ENCODE data around the gene CDH1. TPM values are rescaled to one million over a fixed set of nuclear protein-coding genes. Genes with fewer than 3 reads are reported as not detected.

CDH1 gene
- total and polyA plus RNA-seq, 4 experiments from 2014 or later, result 0.17 to 0.55 (median 0.20) TPM; not detected in 1

DNA sequence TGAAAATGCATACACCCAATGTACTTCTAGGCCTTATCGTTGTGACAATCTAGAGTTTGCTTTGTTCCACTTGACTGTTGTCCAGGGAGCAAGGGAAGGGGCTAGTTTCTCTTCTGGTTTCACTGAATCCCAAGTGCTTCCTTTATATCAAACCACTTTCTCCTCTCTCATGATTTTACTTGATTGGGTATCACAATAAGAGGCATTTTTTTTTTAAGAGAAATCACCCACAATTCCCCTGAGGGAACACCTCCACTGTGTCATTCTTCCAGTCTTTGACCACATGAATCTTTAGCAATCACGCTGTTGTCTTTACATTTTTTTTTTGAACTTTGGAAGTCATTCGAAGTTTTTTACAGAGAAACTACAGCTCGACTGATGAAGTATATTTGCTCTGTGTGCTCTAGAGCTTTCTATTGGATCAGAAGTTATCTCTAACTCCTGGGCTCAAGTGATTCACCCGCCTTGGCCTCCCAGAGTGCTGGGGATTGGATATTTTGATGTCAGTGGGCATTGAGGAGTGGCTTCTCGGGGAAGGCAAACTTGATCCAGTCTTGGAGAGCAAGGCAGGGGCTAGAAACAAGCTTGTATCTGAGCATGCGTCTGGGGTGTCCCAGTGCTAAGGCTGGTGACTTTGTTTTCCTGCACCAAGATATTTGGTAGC, 3.0 kb downstream of the CDH1 start:
- ChIA-PET CTCF (ENCODE audit: partially characterized antibody) (no interaction called here), POLR2A (ENCODE audit: partially characterized antibody) (no interaction called here)
- Mint-ChIP-seq H3K9me3 (peaks cover 0 to 3% (median 0%) of the 10 kb centered on the region in 8 donors), H3K27ac (no peak overlapping the region), H3K27me3 (peaks cover 21 to 25% of the 10 kb centered on the region in 2 donors), H3K4me1 (peaks cover 4 to 10% (median 6%) of the 10 kb centered on the region in 4 donors), H3K4me3 (no peak overlapping the region), H3K36me3 (no peaks in the 10 kb centered on the region)
- Histone ChIP-seq H3K27me3 (ENCODE audit: insufficient read depth, low read length) (peaks cover 4% of the 10 kb centered on the region), H3K4me1 (ENCODE audit: insufficient read depth, low read length) (no peaks in the 10 kb centered on the region), H3K9me3 (ENCODE audit: control insufficient read depth in 1 of 2, low read length in 2 of 2) (no peaks in the 10 kb centered on the region), H3K4me3 (ENCODE audit: low read length in 2 of 2) (no peak overlapping the region), H3K27ac (ENCODE audit: low read depth, low read length) (no peak overlapping the region), H3K36me3 (ENCODE audit: insufficient read depth, low read length) (no peaks in the 10 kb centered on the region)
- DNase-seq, result no peak
- intact Hi-C loops (cut with micrococcal nuclease), result no loop called here

DNA sequence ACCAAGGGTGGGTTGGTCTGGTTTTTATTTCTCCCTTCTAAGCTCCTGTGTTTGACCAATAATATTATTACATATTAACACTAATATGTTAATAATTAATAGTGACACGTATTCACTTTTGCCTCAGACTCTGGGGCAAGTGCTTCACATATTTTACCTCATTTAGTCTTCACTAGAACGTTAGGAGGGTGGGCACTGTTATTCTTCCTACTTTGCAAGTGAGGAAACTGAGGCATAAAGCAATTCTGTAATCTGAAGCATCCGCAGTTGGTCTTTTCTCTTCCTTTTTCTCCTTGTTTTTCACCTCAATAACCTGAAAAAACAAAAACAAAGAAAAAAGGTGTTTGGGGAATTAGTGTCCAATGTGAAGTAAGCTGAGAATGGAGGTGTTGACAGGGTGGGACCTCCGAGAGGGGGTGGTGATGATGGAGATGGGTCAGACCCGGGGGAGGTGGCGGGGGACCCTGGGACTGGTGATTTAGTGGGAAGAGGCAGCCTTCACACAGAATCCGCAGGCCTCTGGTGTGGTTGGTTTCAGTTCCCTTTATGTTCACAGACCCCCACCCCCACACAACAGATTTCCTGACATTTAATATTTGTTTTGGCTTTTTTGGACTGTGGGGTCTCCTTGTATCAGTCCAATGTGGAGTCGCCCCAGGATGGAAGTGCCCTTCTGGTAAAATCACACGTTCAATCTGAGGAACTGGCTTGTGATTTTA, 3.7 kb downstream of the CDH1 start:
- CTCF ChIA-PET (ENCODE audit: partially characterized antibody), result no interaction called here

GRCh38 chr16:68743664-68744063, 6.6 kb downstream of the CDH1 start:
- no peaks in the 10 kb centered on the region for H3K9me3 ChIP-seq (ENCODE audit: control insufficient read depth in 1 of 2, low read length in 2 of 2)
- no peak overlapping the region for H3K4me3 ChIP-seq (ENCODE audit: low read length in 2 of 2)
- Mint-ChIP-seq H3K9me3 (peaks cover 0 to 1% (median 0%) of the 10 kb centered on the region in 8 donors), H3K27me3 (peaks cover 4 to 9% of the 10 kb centered on the region in 2 donors), H3K27ac (no peak overlapping the region), H3K4me3 (no peak overlapping the region), H3K4me1 (no peaks in the 10 kb centered on the region), H3K36me3 (no peaks in the 10 kb centered on the region)
- no peaks in the 10 kb centered on the region for H3K4me1 ChIP-seq (ENCODE audit: insufficient read depth, low read length)
- ChIA-PET POLR2A (ENCODE audit: partially characterized antibody) (no interaction called here), CTCF (ENCODE audit: partially characterized antibody) (interaction anchor here (1.8 kb wide), 1 partner anchor 9 kb away, joined by 4 read pairs; no protein-coding TSS in a partner anchor)
- H3K27ac ChIP-seq (ENCODE audit: low read depth, low read length), result no peak overlapping the region
- H3K27me3 ChIP-seq (ENCODE audit: insufficient read depth, low read length), result no peaks in the 10 kb centered on the region
- no peak for DNase-seq
- intact Hi-C loops (cut with micrococcal nuclease), result no loop called here
- no peaks in the 10 kb centered on the region for H3K36me3 ChIP-seq (ENCODE audit: insufficient read depth, low read length)

More for the DNA sequence above, 3.7 kb downstream of the CDH1 start:
- no peak overlapping the region for H3K27ac ChIP-seq (ENCODE audit: low read depth, low read length)
- no peaks in the 10 kb centered on the region for H3K36me3 ChIP-seq (ENCODE audit: insufficient read depth, low read length)
- POLR2A ChIA-PET (ENCODE audit: partially characterized antibody), result no interaction called here
- Mint-ChIP-seq H3K27ac (peak overlapping the region in 1 of 7 donors; percentile 18), H3K27me3 (peaks cover 20 to 24% of the 10 kb centered on the region in 2 donors), H3K36me3 (no peaks in the 10 kb centered on the region), H3K4me1 (peaks cover 4 to 10% (median 6%) of the 10 kb centered on the region in 4 donors), H3K4me3 (no peak overlapping the region), H3K9me3 (peaks cover 0 to 1% (median 0%) of the 10 kb centered on the region in 8 donors)
- no peak overlapping the region for H3K4me3 ChIP-seq (ENCODE audit: low read length in 2 of 2)
- H3K4me1 ChIP-seq (ENCODE audit: insufficient read depth, low read length), result no peaks in the 10 kb centered on the region
- peaks cover 4% of the 10 kb centered on the region for H3K27me3 ChIP-seq (ENCODE audit: insufficient read depth, low read length)
- no peaks in the 10 kb centered on the region for H3K9me3 ChIP-seq (ENCODE audit: control insufficient read depth in 1 of 2, low read length in 2 of 2)
- DNase-seq, result no peak
- intact Hi-C loops (cut with micrococcal nuclease), result no loop called here

- CTCF ChIA-PET (ENCODE audit: partially characterized antibody), result no interaction called here
- POLR2A ChIA-PET (ENCODE audit: partially characterized antibody), result no interaction called here
- H3K4me1 ChIP-seq (ENCODE audit: insufficient read depth, low read length), result no peaks in the 10 kb centered on the region
- no peak overlapping the region for H3K27ac ChIP-seq (ENCODE audit: low read depth, low read length)
- Mint-ChIP-seq H3K27ac (no peak overlapping the region), H3K4me3 (no peak overlapping the region), H3K4me1 (no peaks in the 10 kb centered on the region), H3K9me3 (peaks cover 0 to 1% (median 0%) of the 10 kb centered on the region in 8 donors), H3K36me3 (no peaks in the 10 kb centered on the region), H3K27me3 (peaks cover 4 to 9% of the 10 kb centered on the region in 2 donors)
- H3K4me3 ChIP-seq (ENCODE audit: low read length in 2 of 2), result no peak overlapping the region
- intact Hi-C loops (cut with micrococcal nuclease), result no loop called here
- H3K27me3 ChIP-seq (ENCODE audit: insufficient read depth, low read length), result no peaks in the 10 kb centered on the region
- H3K9me3 ChIP-seq (ENCODE audit: control insufficient read depth in 1 of 2, low read length in 2 of 2), result no peaks in the 10 kb centered on the region
- no peaks in the 10 kb centered on the region for H3K36me3 ChIP-seq (ENCODE audit: insufficient read depth, low read length)
- no peak for DNase-seq
Observed at GRCh38 chr16:68744744-68745280, 7.7 kb downstream of the CDH1 start.

GRCh38 chr16:68746951-68747350, 9.9 kb downstream of the CDH1 start:
- Mint-ChIP-seq H3K9me3 (peaks cover 0 to 1% (median 0%) of the 10 kb centered on the region in 8 donors), H3K27me3 (peaks cover 2 to 3% of the 10 kb centered on the region in 2 donors), H3K27ac (no peak overlapping the region), H3K36me3 (no peaks in the 10 kb centered on the region), H3K4me3 (no peak overlapping the region), H3K4me1 (no peaks in the 10 kb centered on the region)
- no peak overlapping the region for H3K27ac ChIP-seq (ENCODE audit: low read depth, low read length)
- H3K4me3 ChIP-seq (ENCODE audit: low read length in 2 of 2), result no peak overlapping the region
- POLR2A ChIA-PET (ENCODE audit: partially characterized antibody), result no interaction called here
- intact Hi-C loops (cut with micrococcal nuclease), result no loop called here
- H3K27me3 ChIP-seq (ENCODE audit: insufficient read depth, low read length), result no peaks in the 10 kb centered on the region
- H3K4me1 ChIP-seq (ENCODE audit: insufficient read depth, low read length), result no peaks in the 10 kb centered on the region
- H3K36me3 ChIP-seq (ENCODE audit: insufficient read depth, low read length), result no peaks in the 10 kb centered on the region
- CTCF ChIA-PET (ENCODE audit: partially characterized antibody), result no interaction called here
- H3K9me3 ChIP-seq (ENCODE audit: control insufficient read depth in 1 of 2, low read length in 2 of 2), result no peaks in the 10 kb centered on the region
- no peak for DNase-seq

GRCh38 chr16:68749432-68749831, 12.3 kb downstream of the CDH1 start:
- peaks cover 4% of the 10 kb centered on the region for H3K4me1 ChIP-seq (ENCODE audit: insufficient read depth, low read length)
- Mint-ChIP-seq H3K27me3 (peaks cover 2% of the 10 kb centered on the region in 2 donors), H3K4me1 (peaks cover 2 to 8% (median 5%) of the 10 kb centered on the region in 4 donors), H3K9me3 (peaks cover 0 to 1% (median 0%) of the 10 kb centered on the region in 8 donors), H3K36me3 (no peaks in the 10 kb centered on the region), H3K27ac (no peak overlapping the region), H3K4me3 (no peak overlapping the region)
- H3K9me3 ChIP-seq (ENCODE audit: control insufficient read depth in 1 of 2, low read length in 2 of 2), result no peaks in the 10 kb centered on the region
- no peak overlapping the region for H3K27ac ChIP-seq (ENCODE audit: low read depth, low read length)
- POLR2A ChIA-PET (ENCODE audit: partially characterized antibody), result no interaction called here
- no peak overlapping the region for H3K4me3 ChIP-seq (ENCODE audit: low read length in 2 of 2)
- DNase-seq, result no peak
- CTCF ChIA-PET (ENCODE audit: partially characterized antibody), result no interaction called here
- intact Hi-C loops (cut with micrococcal nuclease), result no loop called here
- no peaks in the 10 kb centered on the region for H3K36me3 ChIP-seq (ENCODE audit: insufficient read depth, low read length)
- H3K27me3 ChIP-seq (ENCODE audit: insufficient read depth, low read length), result no peaks in the 10 kb centered on the region

DNA sequence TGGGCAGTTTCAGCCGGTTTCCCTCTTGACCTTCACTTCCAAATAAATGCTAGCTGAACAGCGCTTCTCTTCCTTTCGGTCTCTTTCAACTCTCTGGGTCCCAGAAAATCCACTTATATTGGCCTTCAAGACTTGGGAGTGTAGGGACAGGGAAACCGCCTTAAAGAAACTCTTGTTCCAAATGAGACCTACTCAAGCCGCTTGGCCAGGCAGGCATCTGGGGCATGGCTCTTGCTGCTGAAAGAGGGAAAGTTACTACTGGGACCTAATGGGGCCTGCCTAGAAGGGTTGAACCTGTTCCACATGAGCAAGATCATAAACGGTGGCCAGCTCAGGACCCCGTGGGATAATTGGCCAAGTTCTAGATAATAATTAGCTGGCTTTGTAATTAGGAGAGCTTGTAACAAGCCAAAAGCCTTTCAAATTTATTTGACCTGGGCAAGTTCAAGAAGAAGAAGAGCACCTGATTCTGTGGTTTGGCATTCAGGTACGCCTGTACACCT, 13.2 kb downstream of the CDH1 start:
- Histone ChIP-seq H3K4me3 (ENCODE audit: low read length in 2 of 2) (no peak overlapping the region), H3K9me3 (ENCODE audit: control insufficient read depth in 1 of 2, low read length in 2 of 2) (no peaks in the 10 kb centered on the region), H3K27me3 (ENCODE audit: insufficient read depth, low read length) (no peaks in the 10 kb centered on the region), H3K27ac (ENCODE audit: low read depth, low read length) (no peak overlapping the region), H3K36me3 (ENCODE audit: insufficient read depth, low read length) (no peaks in the 10 kb centered on the region), H3K4me1 (ENCODE audit: insufficient read depth, low read length) (peaks cover 4% of the 10 kb centered on the region)
- POLR2A ChIA-PET (ENCODE audit: partially characterized antibody), result no interaction called here
- Mint-ChIP-seq H3K9me3 (no peaks in the 10 kb centered on the region), H3K4me3 (no peak overlapping the region), H3K36me3 (no peaks in the 10 kb centered on the region), H3K4me1 (peaks cover 4 to 8% (median 5%) of the 10 kb centered on the region in 4 donors), H3K27ac (no peak overlapping the region), H3K27me3 (peaks cover 0 to 2% of the 10 kb centered on the region in 2 donors)
- CTCF ChIA-PET (ENCODE audit: partially characterized antibody), result interaction anchor here (0.6 to 0.7 kb wide), 2 partner anchors 17 to 547 kb away, joined by 3 read pairs; no protein-coding TSS in a partner anchor
- no peak for DNase-seq
- intact Hi-C loops (cut with micrococcal nuclease), result no loop called here
